Eye (tissue), 1 donor: ENCODE measurements around the gene TPH2.

Source experiments
- DNase-seq: peaks from one replicate; pipeline ENCODE4 v3.0.0-alpha.2; 2015

Gene TPH2

DNA sequence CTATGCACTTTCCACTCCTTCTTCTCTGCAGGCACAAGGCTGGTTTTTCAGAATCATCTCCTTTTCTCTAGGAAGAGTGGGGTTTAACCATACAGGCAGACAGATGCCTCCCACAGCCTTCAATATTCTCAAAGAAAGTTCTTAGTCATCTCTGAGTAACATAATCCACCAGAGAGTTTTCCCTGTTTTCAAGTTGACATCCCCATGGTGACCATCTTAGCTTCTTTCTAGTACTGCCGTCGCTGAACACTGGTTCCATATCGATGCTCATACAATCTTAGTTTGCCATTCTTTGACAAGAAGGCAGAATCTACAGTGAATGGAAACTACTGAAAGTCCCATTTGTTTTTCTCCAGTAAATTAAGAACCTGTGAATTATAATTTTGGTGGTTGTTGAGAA is 28.6 kb downstream of the TPH2 start:
- DNase-seq: no peak

- no peak for DNase-seq
Observed at GRCh38 chr12:71969330-71969729, 30.7 kb downstream of the TPH2 start.

DNA sequence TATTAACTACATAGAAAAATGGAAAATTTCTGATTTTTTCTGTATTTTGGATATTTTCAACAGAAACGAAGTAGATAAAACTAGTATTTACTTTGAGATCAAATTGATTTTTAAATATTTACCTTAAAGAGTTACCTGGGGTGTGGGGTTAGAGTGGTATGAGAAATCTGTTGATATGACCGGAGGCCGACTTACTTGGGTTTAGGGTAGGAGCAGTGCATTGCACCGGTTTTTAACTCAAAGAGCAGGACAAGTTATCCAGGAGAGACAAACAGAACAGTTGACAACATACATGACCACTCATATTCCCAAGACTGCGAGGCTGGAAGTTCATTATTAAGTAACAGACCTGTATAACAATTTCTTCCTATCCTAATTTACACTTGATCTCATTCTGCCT is 31.4 kb downstream of the TPH2 start:
- no peak for DNase-seq

DNA sequence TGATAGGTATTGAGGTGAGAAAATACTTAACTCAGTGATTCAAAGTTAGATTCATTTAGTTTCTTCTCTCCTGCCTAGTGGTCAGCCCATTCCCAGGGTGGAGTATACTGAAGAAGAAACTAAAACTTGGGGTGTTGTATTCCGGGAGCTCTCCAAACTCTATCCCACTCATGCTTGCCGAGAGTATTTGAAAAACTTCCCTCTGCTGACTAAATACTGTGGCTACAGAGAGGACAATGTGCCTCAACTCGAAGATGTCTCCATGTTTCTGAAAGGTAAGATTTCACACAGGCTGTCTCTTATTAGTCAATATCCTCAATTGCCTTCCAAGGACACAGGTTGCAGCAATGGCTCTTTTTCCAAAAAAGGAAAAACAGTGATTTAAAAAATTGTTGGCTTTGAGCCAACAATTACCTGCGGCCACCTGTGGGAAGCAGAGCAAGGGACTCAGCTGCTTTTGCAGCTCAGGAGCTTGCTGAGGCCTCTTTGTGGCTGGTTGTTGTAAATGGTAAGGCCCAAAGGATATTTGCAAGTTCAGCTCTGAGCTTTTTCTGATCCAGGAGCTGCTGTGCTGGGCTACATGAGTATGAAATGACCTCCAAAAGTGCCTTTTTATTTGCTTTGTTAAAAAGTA is 33.9 kb downstream of the TPH2 start:
- no peak for DNase-seq

DNA sequence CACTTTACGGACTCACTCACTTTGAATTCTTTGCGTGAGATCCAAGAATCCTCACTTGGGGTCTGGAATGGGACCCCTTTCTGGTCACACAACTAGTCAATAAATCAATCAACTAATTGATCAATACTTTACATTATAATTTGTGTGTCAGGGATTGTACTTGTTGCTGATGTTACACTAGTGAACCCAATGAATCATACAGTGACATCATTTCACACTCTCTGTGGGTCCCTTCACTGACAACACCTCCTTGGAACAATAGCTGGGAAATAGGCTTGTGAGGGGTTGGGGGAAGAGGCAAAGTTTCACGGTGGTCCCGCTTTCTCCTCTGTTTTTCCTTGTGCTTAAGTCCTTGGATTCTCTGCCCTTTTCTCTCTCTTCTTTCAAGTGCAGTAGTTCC is 35.0 kb downstream of the TPH2 start:
- no peak for DNase-seq

- no peak for DNase-seq
Observed at GRCh38 chr12:71980538-71980937, 41.9 kb downstream of the TPH2 start.

DNA sequence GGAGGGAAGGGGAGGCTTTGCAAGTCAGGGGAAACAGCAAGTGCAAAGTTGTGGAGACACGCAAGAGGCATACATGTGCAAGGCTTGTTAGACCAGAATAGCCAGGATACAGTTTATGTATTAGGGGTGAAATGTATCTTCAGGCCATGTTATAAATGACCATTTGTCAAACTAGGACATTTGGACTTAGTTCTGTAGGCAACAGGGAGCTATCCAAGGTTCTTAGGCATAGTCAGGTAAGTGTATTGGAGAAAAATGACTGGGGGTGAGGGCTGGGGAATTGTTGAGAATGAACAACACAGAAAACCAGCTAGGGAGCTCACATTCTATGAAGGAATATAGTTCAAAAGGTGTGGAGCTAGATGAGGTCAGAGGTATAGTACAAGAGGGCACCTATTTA is 42.5 kb downstream of the TPH2 start:
- DNase-seq: no peak

- no peak for DNase-seq
Observed at GRCh38 chr12:71994715-71995114, 56.1 kb downstream of the TPH2 start.

DNA sequence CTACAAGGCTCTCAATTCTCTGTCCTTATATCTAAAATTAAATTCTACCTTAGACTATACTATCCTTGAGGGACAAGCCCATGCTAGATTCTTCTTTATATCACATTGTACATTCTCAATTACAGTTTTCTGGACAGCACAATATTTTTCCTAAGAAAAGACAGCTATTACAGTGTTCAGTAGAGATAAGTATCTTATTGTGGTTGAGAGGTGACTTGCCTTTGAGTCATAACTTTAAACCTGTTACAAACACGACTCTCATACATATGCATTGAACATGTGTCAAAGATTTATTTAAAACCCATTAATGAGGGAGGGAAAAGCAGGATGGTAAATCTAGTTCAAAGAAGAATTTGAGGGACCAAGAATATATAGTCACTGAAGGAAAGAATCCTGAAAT is 61.1 kb downstream of the TPH2 start:
- DNase-seq: no peak

DNA sequence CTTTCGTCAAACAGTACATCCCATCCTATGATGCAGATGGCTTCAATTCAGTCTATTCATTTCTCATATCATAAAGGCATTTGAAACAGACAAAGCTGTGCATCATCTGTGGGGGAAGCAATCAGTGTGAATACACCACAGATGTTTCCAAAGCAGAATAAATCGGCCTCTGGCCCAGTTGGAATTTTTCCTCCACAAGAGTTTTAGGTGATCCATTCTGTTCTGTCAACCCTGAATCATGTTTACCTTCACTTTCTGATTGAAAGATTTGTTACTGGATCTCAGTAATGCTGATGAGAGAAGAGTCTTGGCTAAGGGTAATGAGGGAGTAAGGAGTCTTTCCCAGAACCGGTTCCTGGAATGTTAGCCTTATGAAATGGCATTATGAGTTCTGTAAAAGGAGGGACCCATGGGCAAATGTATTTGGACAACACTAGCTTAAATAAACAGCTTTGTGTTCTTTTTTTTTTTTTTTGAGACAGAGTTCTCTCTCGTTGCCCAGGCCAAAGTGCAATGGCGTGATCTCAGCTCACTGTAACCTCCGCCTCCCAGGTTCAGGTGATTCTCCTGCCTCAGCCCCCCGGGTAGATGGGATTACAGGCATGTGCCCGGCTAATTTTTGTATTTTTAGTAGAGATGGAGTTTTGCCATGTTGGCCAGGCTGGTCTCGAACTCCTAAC is 62.5 kb downstream of the TPH2 start:
- no peak for DNase-seq

DNA sequence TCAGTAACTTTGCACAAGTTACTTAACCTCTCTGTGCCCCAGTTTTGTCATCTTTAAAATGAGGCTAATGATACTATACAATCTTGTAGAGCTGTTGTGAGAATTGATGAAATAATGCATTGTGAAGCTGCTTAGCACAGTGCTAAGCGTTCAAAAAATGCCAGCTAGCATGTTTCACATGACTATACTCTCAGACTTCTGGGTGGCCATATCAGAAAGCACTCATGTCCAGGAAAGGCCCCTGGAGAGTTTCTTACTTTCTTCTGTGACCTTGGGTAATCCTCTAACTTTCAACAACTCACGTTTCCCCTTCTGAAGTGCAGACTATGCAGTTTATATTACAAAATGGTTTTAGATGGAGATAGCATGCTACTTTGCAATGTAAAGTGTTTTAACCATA is 68.1 kb downstream of the TPH2 start:
- DNase-seq: no peak

GRCh38 chr12:72010356-72010755 is 71.7 kb downstream of the TPH2 start:
- DNase-seq: no peak

GRCh38 chr12:72011374-72011773 is 72.7 kb downstream of the TPH2 start:
- DNase-seq: peak; percentile 18

GRCh38 chr12:72012874-72013273 is 74.2 kb downstream of the TPH2 start:
- DNase-seq: no peak

DNA sequence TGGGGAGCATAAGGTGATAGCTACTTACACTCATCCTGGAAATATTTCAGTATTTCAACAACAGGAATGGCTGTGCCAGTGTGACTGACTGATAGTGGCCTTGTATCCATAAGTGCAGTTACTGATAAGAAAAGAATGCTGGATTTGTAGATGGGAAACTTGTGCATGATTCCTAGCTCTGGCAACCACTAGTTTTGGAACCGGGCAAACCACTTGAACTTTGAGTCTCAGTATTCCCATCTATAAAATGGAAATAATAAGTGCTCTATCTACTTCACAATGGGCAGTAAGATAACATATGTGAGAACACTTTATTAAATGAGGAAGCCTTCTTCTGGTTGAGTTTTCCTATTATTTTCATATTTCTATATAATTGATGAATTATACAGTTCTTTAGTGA is 77.2 kb downstream of the TPH2 start:
- no peak for DNase-seq

DNA sequence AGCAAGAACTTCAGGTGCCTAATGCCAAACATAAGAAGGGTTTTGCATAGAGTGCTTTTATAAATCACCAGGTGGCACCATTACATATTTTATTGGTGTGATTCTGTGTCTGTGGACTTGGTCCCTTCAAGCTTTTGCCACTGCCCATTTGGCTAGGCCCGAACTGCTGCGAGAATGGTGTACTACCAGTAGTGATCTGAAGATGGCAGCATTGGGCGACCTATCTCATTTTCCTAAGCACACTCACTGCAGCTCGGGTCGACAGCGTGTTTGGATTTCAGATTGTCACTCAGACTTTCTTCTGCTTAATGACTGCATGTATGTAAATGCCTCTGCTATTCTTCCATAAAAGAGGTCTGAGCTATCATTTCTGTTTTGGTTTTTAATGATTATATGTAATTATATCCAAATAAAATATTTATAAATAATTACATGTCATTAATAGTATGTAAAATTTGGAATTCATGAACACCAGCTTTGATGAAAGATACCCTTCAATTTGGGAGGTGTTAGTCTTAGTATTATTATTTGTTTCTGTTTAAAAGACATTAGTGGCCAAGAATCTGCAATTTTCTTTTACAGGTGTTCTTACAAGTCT is 78.5 kb downstream of the TPH2 start:
- DNase-seq: peak; percentile 94

GRCh38 chr12:72018036-72018435 is 79.4 kb downstream of the TPH2 start:
- DNase-seq: no peak

DNA sequence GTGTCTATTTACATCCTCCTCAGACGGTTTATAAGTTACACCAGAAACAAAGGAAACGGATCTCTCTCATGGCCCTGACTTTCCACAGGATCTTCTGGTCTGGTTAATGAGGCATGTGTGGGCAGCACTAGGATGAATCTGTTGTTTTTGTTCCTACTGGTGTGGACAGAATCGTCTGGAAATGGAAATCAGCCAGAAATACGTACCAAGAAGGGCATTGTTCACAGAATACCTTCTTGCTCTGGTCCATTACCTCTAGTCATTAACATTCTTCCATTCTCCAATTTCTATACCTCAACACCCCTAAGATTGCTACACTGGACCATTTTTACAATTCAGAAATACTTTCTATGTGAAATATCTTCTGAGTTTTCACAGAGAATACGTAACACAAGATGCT is 86.0 kb downstream of the TPH2 start:
- DNase-seq: no peak

DNA sequence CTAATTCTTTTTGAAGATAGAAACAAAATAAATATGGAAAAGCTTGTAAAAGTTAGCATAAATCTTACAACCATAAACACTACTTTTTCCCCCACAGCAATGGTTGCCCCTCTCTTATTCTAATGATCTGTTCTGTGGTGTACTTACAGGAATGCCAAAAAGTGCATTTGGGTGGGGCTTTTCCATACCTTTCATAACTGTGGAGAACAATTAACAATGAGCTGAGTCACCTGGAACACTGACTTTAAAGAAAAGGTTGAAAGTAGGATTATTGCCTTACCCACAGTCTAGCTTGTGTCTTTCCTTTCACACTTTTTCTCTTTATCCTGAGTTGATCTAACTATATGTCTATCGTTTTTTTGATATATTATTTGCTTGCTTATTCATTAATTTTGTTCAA is 86.9 kb downstream of the TPH2 start:
- no peak for DNase-seq

- no peak for DNase-seq
Observed at GRCh38 chr12:72028966-72029365, 90.3 kb downstream of the TPH2 start.

GRCh38 chr12:72030277-72030676 is 91.6 kb downstream of the TPH2 start:
- no peak for DNase-seq

DNA sequence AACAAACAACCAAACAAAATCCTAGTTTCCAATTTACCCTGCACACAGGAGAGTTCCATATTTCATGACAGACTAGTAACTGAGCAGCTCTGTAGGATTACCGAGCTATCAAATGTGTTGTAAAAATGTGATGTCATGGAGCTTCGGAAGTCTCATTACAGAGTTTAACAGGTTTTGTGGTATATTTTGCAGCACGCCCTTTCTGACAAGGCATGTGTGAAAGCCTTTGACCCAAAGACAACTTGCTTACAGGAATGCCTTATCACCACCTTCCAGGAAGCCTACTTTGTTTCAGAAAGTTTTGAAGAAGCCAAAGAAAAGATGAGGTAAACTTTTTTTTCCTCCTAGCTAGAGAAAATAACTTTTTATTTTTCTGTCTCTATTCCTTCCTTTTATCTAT is 92.4 kb downstream of the TPH2 start:
- DNase-seq: no peak

DNA sequence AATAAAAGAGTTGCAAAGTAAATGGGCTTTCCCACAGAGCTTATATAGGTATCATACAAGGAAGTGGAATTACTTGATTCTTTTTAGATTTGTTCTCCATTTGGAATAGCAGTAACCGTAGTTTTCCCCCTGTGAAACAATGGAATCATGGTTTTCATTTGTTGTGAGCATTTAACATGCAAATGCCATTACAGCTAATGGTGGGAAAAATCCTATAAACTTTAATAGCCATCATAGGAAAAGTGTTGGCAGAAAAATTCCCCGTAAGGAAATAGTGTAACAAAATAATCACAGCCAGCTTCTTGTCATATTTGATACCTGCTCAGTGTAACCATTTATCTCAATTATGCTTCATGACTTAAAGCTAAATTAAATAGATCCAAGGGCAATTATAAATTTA is 95.3 kb downstream of the TPH2 start:
- no peak for DNase-seq

DNA sequence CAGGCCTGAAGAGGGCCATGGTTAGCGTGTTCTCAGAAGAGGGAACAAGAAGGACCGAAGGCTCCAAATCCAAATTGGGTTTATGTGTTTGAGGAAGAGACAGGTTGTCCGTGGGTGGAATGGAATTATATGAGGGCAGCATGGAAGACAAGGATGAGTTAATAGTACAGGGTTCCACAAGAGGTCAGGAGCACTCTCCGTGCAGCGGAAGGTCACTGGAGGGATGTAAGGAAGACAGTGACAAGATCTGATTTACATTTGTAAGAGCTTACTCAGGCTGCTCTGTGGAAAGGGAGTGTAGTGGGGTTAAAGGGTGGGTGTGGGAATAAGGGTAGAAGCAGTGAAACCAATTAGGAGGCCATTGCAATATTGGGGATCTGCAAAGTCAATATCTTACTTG is 97.0 kb downstream of the TPH2 start:
- no peak for DNase-seq

DNA sequence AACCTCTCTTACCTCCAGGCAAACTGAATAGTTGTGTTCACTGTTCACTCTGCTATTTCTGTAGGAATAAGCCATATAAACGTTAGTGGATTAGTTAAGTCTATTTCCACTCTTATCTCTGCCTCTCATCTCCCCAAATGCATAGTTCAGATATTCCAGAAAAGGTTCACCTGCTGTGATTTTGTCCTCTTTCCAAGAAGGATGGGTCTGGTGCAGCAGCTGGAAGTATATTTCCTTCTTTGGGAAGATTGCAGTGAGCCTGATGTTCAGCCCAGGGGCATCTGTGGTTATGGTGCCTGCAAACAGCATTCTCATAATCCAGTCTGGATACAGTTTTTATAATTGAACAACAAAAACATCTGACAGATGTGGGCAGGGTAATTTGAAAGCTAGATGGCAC is 97.7 kb downstream of the TPH2 start:
- no peak for DNase-seq
